HCT116 (cell line): ENCODE measurements around the gene FAM181B.

Experiments used
- EZH2 ChIP-seq: fragments of 200-600 bp; sonication (generic); IDR thresholded peaks from 2 replicates; pipeline ENCODE4 v1.6.1; 2017; ENCODE audit warnings: antibody characterized with exemption, mixed run types
- POLR2A ChIP-seq: IDR thresholded peaks from 2 replicates; pipeline ENCODE4 v1.7.0; 2011; ENCODE audit warnings: borderline replicate concordance; ENCODE audit not compliant: insufficient read depth, insufficient read length; ENCODE audit errors: extremely low read depth
- YY1 ChIP-seq: IDR thresholded peaks from 2 replicates; pipeline ENCODE4 v1.6.1; 2011; ENCODE audit warnings: low read length, low read depth, moderate library complexity, mild to moderate bottlenecking; ENCODE audit not compliant: insufficient replicate concordance; ENCODE audit errors: extremely low read depth
- TF ChIP-seq, protein P1 (sequence below), 3 experiments: fragments of 200-600 bp in 1 of 3; sonication (generic) in 1 of 3; IDR thresholded peaks in 2 of 3; conservative IDR thresholded peaks in 1 of 3; 2 replicates each; pipeline ENCODE4 v1.5.1; 2012 to 2017; ENCODE audit warnings: low read depth in 2 of 3, low read length in 2 of 3, antibody characterized with exemption in 1 of 3, borderline replicate concordance in 1 of 3, control low read depth in 1 of 3, mild to moderate bottlenecking in 1 of 3, mixed read lengths in 1 of 3, mixed run types in 1 of 3, moderate library complexity in 1 of 3; ENCODE audit not compliant: insufficient read depth in 1 of 3

DNA sequence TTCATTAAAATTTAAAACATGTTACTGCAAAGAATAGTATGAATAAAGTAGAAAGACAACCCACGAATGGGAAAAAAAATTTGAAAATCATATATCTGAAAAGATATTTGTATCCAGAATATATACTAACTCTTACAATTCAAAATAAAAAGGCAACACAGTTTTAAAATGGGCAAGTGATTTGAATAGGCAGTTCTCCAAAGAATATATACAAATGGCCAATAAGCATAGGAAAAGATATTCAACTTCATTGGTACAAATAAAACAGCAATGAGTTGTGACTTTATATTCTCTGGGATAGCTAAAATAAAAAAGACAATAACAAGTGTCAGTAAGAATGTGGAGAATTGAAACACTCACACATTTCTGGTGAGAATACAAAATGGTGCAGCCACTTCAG is 41.6 kb upstream of the FAM181B start:
- TF ChIP-seq, protein P1, sequence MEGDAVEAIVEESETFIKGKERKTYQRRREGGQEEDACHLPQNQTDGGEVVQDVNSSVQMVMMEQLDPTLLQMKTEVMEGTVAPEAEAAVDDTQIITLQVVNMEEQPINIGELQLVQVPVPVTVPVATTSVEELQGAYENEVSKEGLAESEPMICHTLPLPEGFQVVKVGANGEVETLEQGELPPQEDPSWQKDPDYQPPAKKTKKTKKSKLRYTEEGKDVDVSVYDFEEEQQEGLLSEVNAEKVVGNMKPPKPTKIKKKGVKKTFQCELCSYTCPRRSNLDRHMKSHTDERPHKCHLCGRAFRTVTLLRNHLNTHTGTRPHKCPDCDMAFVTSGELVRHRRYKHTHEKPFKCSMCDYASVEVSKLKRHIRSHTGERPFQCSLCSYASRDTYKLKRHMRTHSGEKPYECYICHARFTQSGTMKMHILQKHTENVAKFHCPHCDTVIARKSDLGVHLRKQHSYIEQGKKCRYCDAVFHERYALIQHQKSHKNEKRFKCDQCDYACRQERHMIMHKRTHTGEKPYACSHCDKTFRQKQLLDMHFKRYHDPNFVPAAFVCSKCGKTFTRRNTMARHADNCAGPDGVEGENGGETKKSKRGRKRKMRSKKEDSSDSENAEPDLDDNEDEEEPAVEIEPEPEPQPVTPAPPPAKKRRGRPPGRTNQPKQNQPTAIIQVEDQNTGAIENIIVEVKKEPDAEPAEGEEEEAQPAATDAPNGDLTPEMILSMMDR (IDR thresholded peaks at IDR 0.05 in 2 of 3, conservative IDR thresholded peaks at IDR 0.05 in 1 of 3; ENCODE audit: borderline replicate concordance in 1 of 3, insufficient read depth in 1 of 3, low read depth in 2 of 3, low read length in 2 of 3): no peak
- no peak for TF ChIP-seq EZH2
- no peak for TF ChIP-seq POLR2A
- TF ChIP-seq YY1: no peak
